BJ (cell line): ENCODE measurements around the gene PPP1R1B. TPM values are rescaled to one million over a fixed set of nuclear protein-coding genes. Genes with fewer than 3 reads are reported as not detected.

Experiments
- CTCF ChIA-PET: fragments of 350-600 bp; formaldehyde crosslinking; extraction: SDS; loops from one replicate; lab custom pipeline; 2021; ENCODE audit warnings: antibody characterized with exemption, inconsistent platforms; lab: Yijun Ruan, JAX
- POLR2A ChIA-PET: fragments of 300-600 bp; sonication (Branson Sonifier 250); formaldehyde crosslinking; extraction: SDS; loops from one replicate; lab custom pipeline; 2021; ENCODE audit warnings: antibody characterized with exemption; lab: Charles Lee
- DNase-seq: peaks from one replicate; pipeline ENCODE4 v3.0.0-alpha.2; 2011; ENCODE audit warnings: low read depth
- H3K27me3 ChIP-seq: 2 replicates; pipeline ENCODE4 v1.6.0; 2011; ENCODE audit warnings: low read length; ENCODE audit not compliant: control insufficient read depth, insufficient read depth
- H3K36me3 ChIP-seq: 2 replicates; pipeline ENCODE4 v1.5.1; 2011; ENCODE audit warnings: low read length; ENCODE audit not compliant: control insufficient read depth, insufficient read depth
- H3K4me3 ChIP-seq: 2 replicates; pipeline ENCODE4 v1.5.1; 2011; ENCODE audit warnings: low read depth, mild to moderate bottlenecking, control low read depth, low read length
- polyA plus RNA-seq: library from polyadenylated mRNA; depleted of rRNA; stranded (reverse); fragments of >200 nt; gene quantifications from 2 replicates; pipeline ENCODE4 v1.2.3, GENCODE V29; 2011
- TF ChIP-seq, protein P1 (sequence below): IDR thresholded peaks from 2 replicates; pipeline ENCODE4 v1.5.1; 2011; ENCODE audit warnings: low read depth, mild to moderate bottlenecking, control low read depth, inconsistent platforms, low read length, moderate library complexity; ENCODE audit not compliant: insufficient read depth

The PPP1R1B gene
- polyA plus RNA-seq, 1 experiment = not detected

- CTCF ChIA-PET = interaction anchor here (1.1 to 16.9 kb wide), 4 partner anchors 9 to 41 kb away, joined by 4 to 185 read pairs (median 8); partner anchors contain the start of gene PPP1R1B
- DNase-seq = no peak
- TF ChIP-seq, protein P1, sequence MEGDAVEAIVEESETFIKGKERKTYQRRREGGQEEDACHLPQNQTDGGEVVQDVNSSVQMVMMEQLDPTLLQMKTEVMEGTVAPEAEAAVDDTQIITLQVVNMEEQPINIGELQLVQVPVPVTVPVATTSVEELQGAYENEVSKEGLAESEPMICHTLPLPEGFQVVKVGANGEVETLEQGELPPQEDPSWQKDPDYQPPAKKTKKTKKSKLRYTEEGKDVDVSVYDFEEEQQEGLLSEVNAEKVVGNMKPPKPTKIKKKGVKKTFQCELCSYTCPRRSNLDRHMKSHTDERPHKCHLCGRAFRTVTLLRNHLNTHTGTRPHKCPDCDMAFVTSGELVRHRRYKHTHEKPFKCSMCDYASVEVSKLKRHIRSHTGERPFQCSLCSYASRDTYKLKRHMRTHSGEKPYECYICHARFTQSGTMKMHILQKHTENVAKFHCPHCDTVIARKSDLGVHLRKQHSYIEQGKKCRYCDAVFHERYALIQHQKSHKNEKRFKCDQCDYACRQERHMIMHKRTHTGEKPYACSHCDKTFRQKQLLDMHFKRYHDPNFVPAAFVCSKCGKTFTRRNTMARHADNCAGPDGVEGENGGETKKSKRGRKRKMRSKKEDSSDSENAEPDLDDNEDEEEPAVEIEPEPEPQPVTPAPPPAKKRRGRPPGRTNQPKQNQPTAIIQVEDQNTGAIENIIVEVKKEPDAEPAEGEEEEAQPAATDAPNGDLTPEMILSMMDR = no peak
- POLR2A ChIA-PET = interaction anchor here (0.6 kb wide), 1 partner anchor 464 kb away, joined by 6 read pairs; the partner anchor contains the start of gene RPL19
- peaks cover 5% of the 10 kb centered on the region for H3K27me3 ChIP-seq
- no peak overlapping the region for H3K4me3 ChIP-seq
- peaks cover 16% of the 10 kb centered on the region for H3K36me3 ChIP-seq
These were observed 37.2 kb downstream of the PPP1R1B start for GRCh38 chr17:39663688-39664580.

DNA sequence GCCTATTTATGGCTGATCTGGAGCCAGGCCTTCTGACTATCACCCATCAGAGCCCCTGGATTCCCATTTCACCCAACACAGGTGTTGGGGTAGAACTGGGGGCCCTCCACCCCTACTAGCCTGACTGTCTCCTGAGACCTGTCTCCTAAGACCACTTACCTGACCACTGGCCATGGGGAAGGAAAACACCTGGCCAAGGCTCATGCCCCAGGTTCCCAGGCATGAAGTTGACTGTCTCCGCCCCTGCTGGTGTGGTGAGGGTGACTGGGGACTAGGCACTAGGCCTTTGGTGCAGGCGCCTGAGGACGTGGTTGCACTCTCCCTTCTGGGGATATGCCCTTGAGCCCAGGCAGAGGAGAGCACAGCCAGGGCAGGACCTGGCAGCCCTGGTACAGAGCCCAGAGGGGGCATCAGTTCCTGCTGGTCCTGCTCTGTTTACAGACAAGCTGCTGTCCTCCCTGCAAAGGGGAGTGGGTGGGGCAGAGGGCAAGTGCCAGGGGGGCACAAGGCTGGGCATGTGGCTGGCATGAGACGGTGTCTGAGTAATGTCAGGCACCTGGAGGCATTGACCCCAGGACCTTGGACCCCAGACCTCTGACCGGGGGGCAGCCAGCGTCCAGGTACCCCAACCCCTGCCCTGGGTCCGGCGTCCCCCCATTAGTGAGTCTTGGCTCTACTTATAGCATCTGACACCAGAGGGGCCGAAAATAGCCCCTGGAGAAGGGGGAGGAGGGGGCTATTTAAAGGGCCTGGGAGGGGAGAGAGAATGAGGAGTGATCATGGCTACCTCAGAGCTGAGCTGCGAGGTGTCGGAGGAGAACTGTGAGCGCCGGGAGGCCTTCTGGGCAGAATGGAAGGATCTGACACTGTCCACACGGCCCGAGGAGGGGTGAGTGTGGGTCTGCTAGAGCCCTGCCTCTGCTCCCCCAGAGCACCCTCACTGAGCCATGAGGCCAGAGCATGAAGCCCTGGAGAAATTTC is 38.1 kb downstream of the PPP1R1B start, which contains the start of gene TCAP:
TCAP (plus strand) TSS at position 769 of the 981 bp plus-strand sequence; CDS start at position 780, 11 bp downstream.
- DNase-seq = no peak
- POLR2A ChIA-PET = no interaction called here
- CTCF ChIA-PET = interaction anchor here (1.3 to 16.9 kb wide), 5 partner anchors 8 to 42 kb away, joined by 4 to 185 read pairs (median 11); partner anchors contain the start of genes ERBB2 and PPP1R1B
- H3K36me3 ChIP-seq = peaks cover 16% of the 10 kb centered on the region
- no peak within 1 kb of the TSS for H3K4me3 ChIP-seq
- peaks cover 11% of the 10 kb centered on the region for H3K27me3 ChIP-seq
- TF ChIP-seq, protein P1 = no peak

- TF ChIP-seq, protein P1 = no peak; the same call in 1 of the 2 replicates
- POLR2A ChIA-PET = no interaction called here
- Histone ChIP-seq H3K4me3 (no peak overlapping the region), H3K36me3 (peaks cover 10% of the 10 kb centered on the region), H3K27me3 (peaks cover 16% of the 10 kb centered on the region)
- no peak for DNase-seq
- CTCF ChIA-PET = interaction anchor here (1.1 to 16.9 kb wide), 5 partner anchors 10 to 43 kb away, joined by 3 to 185 read pairs (median 7); partner anchors contain the start of genes ERBB2 and PPP1R1B
These were observed 39.0 kb downstream of the PPP1R1B start for GRCh38 chr17:39665642-39666224.

GRCh38 chr17:39666231-39666600 is 39.5 kb downstream of the PPP1R1B start:
- Histone ChIP-seq H3K36me3 (peaks cover 6% of the 10 kb centered on the region), H3K27me3 (peaks cover 19% of the 10 kb centered on the region), H3K4me3 (no peak overlapping the region)
- TF ChIP-seq, protein P1 = no peak
- no peak for DNase-seq
- POLR2A ChIA-PET = no interaction called here
- CTCF ChIA-PET = interaction anchor here (1.1 to 16.9 kb wide), 6 partner anchors 9 to 44 kb away, joined by 3 to 185 read pairs (median 6); partner anchors contain the start of genes ERBB2 and PPP1R1B
